GM19452 (cell line): ENCODE measurements around the gene CPVL.
"Not testable (repeated sequence)": the region's sequence is repeated elsewhere in the genome, so short reads cannot be mapped to it uniquely, and the experiment has no call there.

Experiments used
- ATAC-seq: cut with Tn5 transposase; IDR thresholded peaks from one replicate; pipeline ENCODE4 v1.9.1; 2021; ENCODE audit not compliant: unreplicated experiment

CPVL gene

GRCh38 chr7:29122081-29122480 is 24.3 kb downstream of the CPVL start:
- ATAC-seq = no peak

GRCh38 chr7:29120955-29121354 is 25.4 kb downstream of the CPVL start:
- no peak for ATAC-seq

- no peak for ATAC-seq
Observed at GRCh38 chr7:29119538-29119937, 26.8 kb downstream of the CPVL start.

GRCh38 chr7:29116361-29117200 is 29.8 kb downstream of the CPVL start:
- no peak for ATAC-seq

GRCh38 chr7:29115753-29116152 is 30.6 kb downstream of the CPVL start:
- no peak for ATAC-seq

- no peak for ATAC-seq
Observed at GRCh38 chr7:29115130-29115687, 31.1 kb downstream of the CPVL start.

GRCh38 chr7:29114266-29114665 is 32.1 kb downstream of the CPVL start:
- ATAC-seq = not testable (repeated sequence)

- no peak for ATAC-seq
Observed at GRCh38 chr7:29113384-29114102, 32.8 kb downstream of the CPVL start.

GRCh38 chr7:29112721-29113120 is 33.6 kb downstream of the CPVL start:
- no peak for ATAC-seq

- no peak for ATAC-seq
Observed at GRCh38 chr7:29109899-29110298, 36.4 kb downstream of the CPVL start.

GRCh38 chr7:29109358-29109757 is 37.0 kb downstream of the CPVL start:
- ATAC-seq = no peak

- no peak for ATAC-seq
Observed at GRCh38 chr7:29107056-29107455, 39.3 kb downstream of the CPVL start.

GRCh38 chr7:29106669-29106988 is 39.7 kb downstream of the CPVL start:
- no peak for ATAC-seq

- ATAC-seq = no peak
Observed at GRCh38 chr7:29105752-29106668, 40.3 kb downstream of the CPVL start.

GRCh38 chr7:29105191-29105590 is 41.1 kb downstream of the CPVL start:
- no peak for ATAC-seq

GRCh38 chr7:29102558-29103151 is 43.7 kb downstream of the CPVL start:
- no peak for ATAC-seq

- no peak for ATAC-seq
Observed at GRCh38 chr7:29100924-29101323, 45.4 kb downstream of the CPVL start.

- ATAC-seq = no peak
Observed at GRCh38 chr7:29099896-29100847, 46.2 kb downstream of the CPVL start.

- ATAC-seq = no peak
Observed at GRCh38 chr7:29096446-29096730, 49.9 kb downstream of the CPVL start.
